ENCODE results near the gene CNTNAP2.

DNA sequence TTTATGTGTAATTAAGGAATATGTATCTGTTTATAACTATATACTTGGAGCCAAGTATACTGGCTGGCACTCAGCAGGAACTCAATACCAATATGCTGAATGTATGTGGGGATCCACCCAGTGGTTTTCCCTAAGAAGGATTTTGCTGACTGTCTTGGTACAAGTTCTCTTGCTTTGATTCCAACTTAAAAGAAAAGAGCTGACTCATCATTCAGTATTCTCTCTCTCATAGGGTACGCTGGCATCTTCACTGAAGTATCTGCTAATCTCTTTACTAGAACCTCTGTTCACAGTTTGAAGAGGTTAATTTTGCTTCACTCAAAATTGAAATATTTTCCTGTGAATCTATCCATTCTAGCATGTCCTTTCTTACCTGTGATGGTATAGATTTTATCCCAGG lies 1044.8 kb downstream of the CNTNAP2 start:
- TF ChIP-seq, protein P1, sequence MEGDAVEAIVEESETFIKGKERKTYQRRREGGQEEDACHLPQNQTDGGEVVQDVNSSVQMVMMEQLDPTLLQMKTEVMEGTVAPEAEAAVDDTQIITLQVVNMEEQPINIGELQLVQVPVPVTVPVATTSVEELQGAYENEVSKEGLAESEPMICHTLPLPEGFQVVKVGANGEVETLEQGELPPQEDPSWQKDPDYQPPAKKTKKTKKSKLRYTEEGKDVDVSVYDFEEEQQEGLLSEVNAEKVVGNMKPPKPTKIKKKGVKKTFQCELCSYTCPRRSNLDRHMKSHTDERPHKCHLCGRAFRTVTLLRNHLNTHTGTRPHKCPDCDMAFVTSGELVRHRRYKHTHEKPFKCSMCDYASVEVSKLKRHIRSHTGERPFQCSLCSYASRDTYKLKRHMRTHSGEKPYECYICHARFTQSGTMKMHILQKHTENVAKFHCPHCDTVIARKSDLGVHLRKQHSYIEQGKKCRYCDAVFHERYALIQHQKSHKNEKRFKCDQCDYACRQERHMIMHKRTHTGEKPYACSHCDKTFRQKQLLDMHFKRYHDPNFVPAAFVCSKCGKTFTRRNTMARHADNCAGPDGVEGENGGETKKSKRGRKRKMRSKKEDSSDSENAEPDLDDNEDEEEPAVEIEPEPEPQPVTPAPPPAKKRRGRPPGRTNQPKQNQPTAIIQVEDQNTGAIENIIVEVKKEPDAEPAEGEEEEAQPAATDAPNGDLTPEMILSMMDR (IDR thresholded peaks at IDR 0.05; ENCODE audit: low read depth, low read length, missing input control), result no peak
- TF ChIP-seq TAF1 (conservative IDR thresholded peaks at IDR 0.05) (no peak), HNF4G (IDR thresholded peaks at IDR 0.05) (no peak), YY1 (IDR thresholded peaks at IDR 0.05) (no peak), FOXA1 (IDR thresholded peaks at IDR 0.05) (no peak)
- TF ChIP-seq, protein P2, sequence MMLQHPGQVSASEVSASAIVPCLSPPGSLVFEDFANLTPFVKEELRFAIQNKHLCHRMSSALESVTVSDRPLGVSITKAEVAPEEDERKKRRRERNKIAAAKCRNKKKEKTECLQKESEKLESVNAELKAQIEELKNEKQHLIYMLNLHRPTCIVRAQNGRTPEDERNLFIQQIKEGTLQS (IDR thresholded peaks at IDR 0.05), result no peak
- TF ChIP-seq, protein P3, sequence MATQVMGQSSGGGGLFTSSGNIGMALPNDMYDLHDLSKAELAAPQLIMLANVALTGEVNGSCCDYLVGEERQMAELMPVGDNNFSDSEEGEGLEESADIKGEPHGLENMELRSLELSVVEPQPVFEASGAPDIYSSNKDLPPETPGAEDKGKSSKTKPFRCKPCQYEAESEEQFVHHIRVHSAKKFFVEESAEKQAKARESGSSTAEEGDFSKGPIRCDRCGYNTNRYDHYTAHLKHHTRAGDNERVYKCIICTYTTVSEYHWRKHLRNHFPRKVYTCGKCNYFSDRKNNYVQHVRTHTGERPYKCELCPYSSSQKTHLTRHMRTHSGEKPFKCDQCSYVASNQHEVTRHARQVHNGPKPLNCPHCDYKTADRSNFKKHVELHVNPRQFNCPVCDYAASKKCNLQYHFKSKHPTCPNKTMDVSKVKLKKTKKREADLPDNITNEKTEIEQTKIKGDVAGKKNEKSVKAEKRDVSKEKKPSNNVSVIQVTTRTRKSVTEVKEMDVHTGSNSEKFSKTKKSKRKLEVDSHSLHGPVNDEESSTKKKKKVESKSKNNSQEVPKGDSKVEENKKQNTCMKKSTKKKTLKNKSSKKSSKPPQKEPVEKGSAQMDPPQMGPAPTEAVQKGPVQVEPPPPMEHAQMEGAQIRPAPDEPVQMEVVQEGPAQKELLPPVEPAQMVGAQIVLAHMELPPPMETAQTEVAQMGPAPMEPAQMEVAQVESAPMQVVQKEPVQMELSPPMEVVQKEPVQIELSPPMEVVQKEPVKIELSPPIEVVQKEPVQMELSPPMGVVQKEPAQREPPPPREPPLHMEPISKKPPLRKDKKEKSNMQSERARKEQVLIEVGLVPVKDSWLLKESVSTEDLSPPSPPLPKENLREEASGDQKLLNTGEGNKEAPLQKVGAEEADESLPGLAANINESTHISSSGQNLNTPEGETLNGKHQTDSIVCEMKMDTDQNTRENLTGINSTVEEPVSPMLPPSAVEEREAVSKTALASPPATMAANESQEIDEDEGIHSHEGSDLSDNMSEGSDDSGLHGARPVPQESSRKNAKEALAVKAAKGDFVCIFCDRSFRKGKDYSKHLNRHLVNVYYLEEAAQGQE (IDR thresholded peaks at IDR 0.05), result no peak
- TF ChIP-seq, protein P4, sequence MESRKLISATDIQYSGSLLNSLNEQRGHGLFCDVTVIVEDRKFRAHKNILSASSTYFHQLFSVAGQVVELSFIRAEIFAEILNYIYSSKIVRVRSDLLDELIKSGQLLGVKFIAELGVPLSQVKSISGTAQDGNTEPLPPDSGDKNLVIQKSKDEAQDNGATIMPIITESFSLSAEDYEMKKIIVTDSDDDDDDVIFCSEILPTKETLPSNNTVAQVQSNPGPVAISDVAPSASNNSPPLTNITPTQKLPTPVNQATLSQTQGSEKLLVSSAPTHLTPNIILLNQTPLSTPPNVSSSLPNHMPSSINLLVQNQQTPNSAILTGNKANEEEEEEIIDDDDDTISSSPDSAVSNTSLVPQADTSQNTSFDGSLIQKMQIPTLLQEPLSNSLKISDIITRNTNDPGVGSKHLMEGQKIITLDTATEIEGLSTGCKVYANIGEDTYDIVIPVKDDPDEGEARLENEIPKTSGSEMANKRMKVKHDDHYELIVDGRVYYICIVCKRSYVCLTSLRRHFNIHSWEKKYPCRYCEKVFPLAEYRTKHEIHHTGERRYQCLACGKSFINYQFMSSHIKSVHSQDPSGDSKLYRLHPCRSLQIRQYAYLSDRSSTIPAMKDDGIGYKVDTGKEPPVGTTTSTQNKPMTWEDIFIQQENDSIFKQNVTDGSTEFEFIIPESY (IDR thresholded peaks at IDR 0.05), result no peak
- TF ChIP-seq, protein P5, sequence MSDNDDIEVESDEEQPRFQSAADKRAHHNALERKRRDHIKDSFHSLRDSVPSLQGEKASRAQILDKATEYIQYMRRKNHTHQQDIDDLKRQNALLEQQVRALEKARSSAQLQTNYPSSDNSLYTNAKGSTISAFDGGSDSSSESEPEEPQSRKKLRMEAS (IDR thresholded peaks at IDR 0.05), result no peak
